Testis (tissue), 2 donors: ENCODE measurements around the gene HDAC9.

Source experiments
- POLR2A ChIP-seq: fragments of 450-650 bp; IDR thresholded peaks from one replicate; pipeline ENCODE4 v1.6.1; 2017; ENCODE audit warnings: antibody characterized with exemption, mild to moderate bottlenecking, moderate library complexity
- TF ChIP-seq, protein P1 (sequence below), 3 experiments: fragments of 450-650 bp in 2 of 3; fragments of 200-600 bp in 1 of 3; sonication (generic) in 1 of 3; IDR thresholded peaks; one replicate each; pipeline ENCODE4 v1.5.1; 2016 to 2019; ENCODE audit warnings: antibody characterized with exemption in 3 of 3, mild to moderate bottlenecking in 2 of 3, moderate library complexity in 1 of 3

GRCh38 chr7:18488049-18488448 lies 7.5 kb upstream of the HDAC9 start:
- TF ChIP-seq, protein P1, sequence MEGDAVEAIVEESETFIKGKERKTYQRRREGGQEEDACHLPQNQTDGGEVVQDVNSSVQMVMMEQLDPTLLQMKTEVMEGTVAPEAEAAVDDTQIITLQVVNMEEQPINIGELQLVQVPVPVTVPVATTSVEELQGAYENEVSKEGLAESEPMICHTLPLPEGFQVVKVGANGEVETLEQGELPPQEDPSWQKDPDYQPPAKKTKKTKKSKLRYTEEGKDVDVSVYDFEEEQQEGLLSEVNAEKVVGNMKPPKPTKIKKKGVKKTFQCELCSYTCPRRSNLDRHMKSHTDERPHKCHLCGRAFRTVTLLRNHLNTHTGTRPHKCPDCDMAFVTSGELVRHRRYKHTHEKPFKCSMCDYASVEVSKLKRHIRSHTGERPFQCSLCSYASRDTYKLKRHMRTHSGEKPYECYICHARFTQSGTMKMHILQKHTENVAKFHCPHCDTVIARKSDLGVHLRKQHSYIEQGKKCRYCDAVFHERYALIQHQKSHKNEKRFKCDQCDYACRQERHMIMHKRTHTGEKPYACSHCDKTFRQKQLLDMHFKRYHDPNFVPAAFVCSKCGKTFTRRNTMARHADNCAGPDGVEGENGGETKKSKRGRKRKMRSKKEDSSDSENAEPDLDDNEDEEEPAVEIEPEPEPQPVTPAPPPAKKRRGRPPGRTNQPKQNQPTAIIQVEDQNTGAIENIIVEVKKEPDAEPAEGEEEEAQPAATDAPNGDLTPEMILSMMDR (IDR thresholded peaks at IDR 0.05) = no peak
- no peak for TF ChIP-seq POLR2A
